Effector memory CD4-positive, alpha-beta T cell (primary cell): ENCODE measurements around the gene FCN1.

Experiments
- DNase-seq, 3 donors: peaks; one replicate each; pipeline ENCODE4 v3.0.0-alpha.2; 2020
- H3K27ac ChIP-seq: 2 replicates; pipeline ENCODE4 v1.7.0; 2013; ENCODE audit warnings: mild to moderate bottlenecking, low read length, moderate library complexity; ENCODE audit not compliant: insufficient read depth, poor library complexity, severe bottlenecking
- H3K27me3 ChIP-seq: replicated peaks from 2 replicates; pipeline ENCODE4 v1.7.0; 2013; ENCODE audit warnings: mild to moderate bottlenecking, low read length; ENCODE audit not compliant: insufficient read depth, control insufficient read depth, poor library complexity, severe bottlenecking
- H3K36me3 ChIP-seq: 2 replicates; pipeline ENCODE4 v1.7.0; 2013; ENCODE audit warnings: mild to moderate bottlenecking, low read length, moderate library complexity; ENCODE audit not compliant: control insufficient read depth, insufficient read depth
- H3K4me1 ChIP-seq: 2 replicates; pipeline ENCODE4 v1.7.0; 2013; ENCODE audit warnings: low read length, mild to moderate bottlenecking; ENCODE audit not compliant: control insufficient read depth, insufficient read depth, poor library complexity, severe bottlenecking
- H3K4me3 ChIP-seq: 2 replicates; pipeline ENCODE4 v1.7.0; 2013; ENCODE audit warnings: low read length, low read depth, mild to moderate bottlenecking; ENCODE audit not compliant: insufficient read depth, poor library complexity, severe bottlenecking
- H3K9me3 ChIP-seq: 2 replicates; pipeline ENCODE4 v1.7.0; 2013; ENCODE audit warnings: mild to moderate bottlenecking, low read length, moderate library complexity; ENCODE audit not compliant: control insufficient read depth

FCN1 gene

DNA sequence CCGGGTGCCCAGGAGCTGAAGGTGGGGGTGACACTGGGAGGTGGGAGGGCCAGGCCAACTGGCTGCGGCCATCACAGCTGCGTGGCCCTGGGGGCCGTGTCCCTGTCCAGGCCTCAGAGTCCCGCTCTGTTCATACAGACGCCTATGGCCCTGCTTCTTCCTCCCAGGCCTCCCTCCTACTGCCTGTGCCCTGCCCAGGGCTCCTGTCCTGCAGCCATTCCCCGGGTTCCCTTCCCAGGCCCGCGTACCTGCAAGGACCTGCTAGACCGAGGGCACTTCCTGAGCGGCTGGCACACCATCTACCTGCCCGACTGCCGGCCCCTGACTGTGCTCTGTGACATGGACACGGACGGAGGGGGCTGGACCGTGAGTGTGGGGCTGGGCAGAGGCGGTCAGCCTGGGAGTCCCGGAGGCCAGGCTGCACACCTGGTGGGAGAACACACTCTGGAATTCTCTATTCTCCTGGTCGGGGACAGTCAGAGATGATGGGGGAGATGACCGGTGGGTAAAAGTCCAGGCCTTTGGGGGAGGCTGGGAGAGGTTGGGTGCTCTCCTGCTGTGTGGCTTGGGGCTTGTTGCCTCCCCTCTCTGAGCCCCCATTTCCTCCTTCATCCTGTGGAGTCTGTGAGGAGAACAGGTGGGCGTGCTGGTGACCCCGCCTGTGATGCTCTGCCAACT lies 32.6 kb downstream of the FCN1 start:
- H3K36me3 ChIP-seq: no peaks in the 10 kb centered on the region
- H3K27ac ChIP-seq: no peak overlapping the region
- H3K4me3 ChIP-seq: no peak overlapping the region
- H3K9me3 ChIP-seq: no peaks in the 10 kb centered on the region
- no peaks in the 10 kb centered on the region for H3K27me3 ChIP-seq
- no peak for DNase-seq
- H3K4me1 ChIP-seq: no peaks in the 10 kb centered on the region

DNA sequence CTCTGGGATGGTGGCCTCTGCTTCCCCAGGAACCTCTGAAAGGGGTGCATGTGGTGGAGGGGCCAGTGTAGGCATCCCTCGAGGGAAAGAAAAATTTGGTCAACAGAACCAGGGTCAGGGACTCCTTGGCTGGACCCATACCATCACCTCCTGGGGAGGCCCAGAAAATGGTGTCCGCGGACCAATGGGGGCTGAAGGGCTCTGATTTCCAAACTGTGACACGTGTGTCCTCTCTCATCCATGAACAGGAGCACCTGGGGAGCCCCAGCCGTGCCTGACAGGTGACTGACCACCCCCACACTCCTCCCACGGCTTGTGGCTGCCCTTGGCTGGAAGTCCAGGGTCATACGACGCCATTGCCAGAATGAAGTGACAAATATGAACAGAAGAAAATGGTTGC lies 33.2 kb downstream of the FCN1 start:
- H3K4me3 ChIP-seq: no peak overlapping the region
- H3K27me3 ChIP-seq: no peaks in the 10 kb centered on the region
- H3K4me1 ChIP-seq: no peaks in the 10 kb centered on the region
- H3K36me3 ChIP-seq: no peaks in the 10 kb centered on the region
- no peak for DNase-seq
- H3K9me3 ChIP-seq: no peaks in the 10 kb centered on the region
- H3K27ac ChIP-seq: no peak overlapping the region

DNA sequence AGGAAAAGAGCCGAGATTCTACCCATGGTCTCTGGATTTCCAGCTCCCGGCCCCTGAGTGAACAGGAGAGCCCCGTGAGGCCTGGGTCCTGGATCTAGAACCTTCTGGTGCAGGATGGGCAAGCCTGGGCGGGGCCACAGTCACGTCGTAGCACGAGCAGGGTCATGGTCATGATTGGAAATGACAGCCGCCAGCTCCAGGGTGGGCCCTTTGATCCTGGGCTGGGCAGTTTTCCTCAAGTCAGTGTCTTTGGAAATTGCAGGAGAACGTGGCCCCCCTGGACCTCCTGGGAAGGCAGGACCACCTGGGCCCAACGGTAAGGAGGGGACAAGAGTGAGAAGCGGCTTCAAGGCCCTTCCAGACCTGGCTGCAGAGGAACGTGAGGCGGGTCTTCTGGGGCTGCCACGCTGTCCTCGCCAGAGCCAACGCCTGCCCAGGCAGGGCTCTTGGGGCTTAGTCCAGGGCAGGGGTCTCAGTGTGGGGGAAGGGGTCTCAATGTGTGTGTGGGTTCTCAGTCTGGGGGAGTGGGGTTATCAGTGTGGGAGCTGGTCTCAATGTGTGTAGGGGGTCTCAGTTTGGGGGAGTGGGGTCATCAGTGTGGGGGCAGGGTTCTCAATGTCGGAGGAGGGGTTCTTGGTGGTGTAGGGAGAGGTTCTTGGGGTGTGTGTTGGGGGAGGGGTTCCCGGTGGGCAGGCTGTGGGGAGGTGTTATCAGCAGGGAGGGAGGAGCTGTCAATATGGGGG lies 34.5 kb downstream of the FCN1 start:
- H3K36me3 ChIP-seq: no peaks in the 10 kb centered on the region
- H3K4me1 ChIP-seq: no peaks in the 10 kb centered on the region
- H3K27me3 ChIP-seq: no peaks in the 10 kb centered on the region
- H3K27ac ChIP-seq: no peak overlapping the region
- H3K4me3 ChIP-seq: no peak overlapping the region
- no peak for DNase-seq
- H3K9me3 ChIP-seq: no peaks in the 10 kb centered on the region

DNA sequence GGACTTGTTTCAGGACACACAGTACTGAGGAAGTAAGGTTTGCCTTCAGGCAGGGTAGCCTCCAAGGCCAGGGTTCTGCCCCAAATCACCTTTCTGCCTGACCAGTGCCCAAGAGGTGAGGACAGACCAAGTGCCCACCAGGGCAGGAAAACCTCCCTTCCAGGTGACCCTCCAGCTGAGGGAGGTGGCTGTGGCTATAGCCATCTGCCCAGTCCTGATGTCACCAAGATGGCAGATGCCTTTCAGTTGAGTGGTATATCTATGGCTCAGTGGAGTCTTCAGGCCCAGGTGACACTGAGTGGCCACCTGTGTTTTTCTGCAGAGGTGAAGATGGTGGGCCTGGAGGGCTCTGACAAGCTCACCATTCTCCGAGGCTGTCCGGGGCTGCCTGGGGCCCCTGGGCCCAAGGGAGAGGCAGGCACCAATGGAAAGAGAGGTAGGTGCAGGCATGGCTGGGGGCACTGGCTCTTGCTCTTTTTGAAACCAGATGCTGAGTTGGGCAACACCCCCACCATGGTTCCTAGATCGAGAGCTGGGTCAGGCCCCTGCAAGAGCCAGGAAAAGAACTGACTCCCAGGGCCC lies 35.4 kb downstream of the FCN1 start:
- Histone ChIP-seq H3K27me3 (no peaks in the 10 kb centered on the region), H3K27ac (no peak overlapping the region)

DNA sequence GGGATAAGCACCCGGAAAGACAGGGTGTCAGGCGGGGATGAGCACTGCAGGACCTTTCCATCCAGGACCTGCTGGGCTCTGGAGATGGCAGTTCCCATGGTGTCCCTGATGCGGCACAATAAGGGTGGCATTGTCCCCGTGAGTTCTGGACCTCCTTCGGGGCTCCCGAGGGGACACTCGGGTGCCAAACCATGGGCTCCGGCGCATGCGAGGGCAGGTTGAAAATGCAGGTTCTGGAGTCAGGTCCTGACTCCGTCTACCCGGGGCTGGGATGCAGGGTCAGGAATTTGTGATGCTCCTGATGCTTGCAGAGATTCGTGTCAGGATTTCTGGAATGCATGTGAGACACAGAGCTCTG lies 36.4 kb downstream of the FCN1 start:
- DNase-seq: no peak
- H3K4me3 ChIP-seq: no peak overlapping the region
- H3K27ac ChIP-seq: no peak overlapping the region
- no peaks in the 10 kb centered on the region for H3K4me1 ChIP-seq
- no peaks in the 10 kb centered on the region for H3K36me3 ChIP-seq
- H3K27me3 ChIP-seq: no peaks in the 10 kb centered on the region
- no peaks in the 10 kb centered on the region for H3K9me3 ChIP-seq

More for the DNA sequence above, 35.4 kb downstream of the FCN1 start:
- Histone ChIP-seq H3K4me1 (no peaks in the 10 kb centered on the region), H3K4me3 (no peak overlapping the region), H3K9me3 (no peaks in the 10 kb centered on the region), H3K36me3 (no peaks in the 10 kb centered on the region)
- DNase-seq: no peak

DNA sequence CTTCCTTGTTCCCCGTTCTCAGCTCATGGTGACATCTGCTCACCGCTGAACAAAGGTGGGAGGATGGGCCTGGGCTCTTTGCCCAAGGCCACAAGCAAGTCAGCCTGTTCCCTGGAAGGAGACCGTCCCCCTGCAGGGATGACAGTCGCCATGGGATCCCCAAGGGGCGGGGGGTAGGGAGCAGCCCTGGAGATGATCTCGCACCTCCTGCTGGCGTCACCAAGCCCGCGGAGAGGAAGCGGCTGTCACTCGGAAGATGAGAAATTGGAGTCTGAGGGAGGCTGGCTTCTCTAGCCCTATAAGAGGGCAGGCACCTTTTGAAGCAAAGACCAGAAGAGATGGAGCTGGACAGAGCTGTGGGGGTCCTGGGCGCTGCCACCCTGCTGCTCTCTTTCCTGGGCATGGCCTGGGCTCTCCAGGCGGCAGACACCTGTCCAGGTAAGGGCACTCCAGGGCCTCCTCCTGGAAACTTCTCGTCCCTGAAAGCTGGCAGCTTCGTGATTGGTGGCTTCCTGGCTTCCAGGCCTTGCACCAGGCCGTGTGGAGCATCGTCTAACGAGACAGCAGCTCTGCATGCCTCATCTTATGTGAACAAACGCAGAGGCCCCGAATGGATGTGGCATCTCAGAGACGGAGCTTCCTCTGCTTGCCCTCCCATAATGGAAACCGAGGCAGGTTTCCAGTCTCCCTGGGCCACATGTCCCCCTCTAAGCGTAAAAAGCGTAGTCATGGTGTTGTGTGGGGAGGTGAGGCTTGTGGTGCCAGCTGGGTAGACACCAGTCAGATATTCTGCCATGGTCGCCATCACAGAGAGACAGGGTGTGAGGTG lies 37.0 kb downstream of the FCN1 start, which contains the start of gene FCN2:
TSS of gene FCN2 (plus strand) at position 327 of the 829 bp plus-strand sequence. CDS start at position 339, 12 bp downstream.
- H3K4me1 ChIP-seq: no peaks in the 10 kb centered on the region
- no peak for DNase-seq

DNA sequence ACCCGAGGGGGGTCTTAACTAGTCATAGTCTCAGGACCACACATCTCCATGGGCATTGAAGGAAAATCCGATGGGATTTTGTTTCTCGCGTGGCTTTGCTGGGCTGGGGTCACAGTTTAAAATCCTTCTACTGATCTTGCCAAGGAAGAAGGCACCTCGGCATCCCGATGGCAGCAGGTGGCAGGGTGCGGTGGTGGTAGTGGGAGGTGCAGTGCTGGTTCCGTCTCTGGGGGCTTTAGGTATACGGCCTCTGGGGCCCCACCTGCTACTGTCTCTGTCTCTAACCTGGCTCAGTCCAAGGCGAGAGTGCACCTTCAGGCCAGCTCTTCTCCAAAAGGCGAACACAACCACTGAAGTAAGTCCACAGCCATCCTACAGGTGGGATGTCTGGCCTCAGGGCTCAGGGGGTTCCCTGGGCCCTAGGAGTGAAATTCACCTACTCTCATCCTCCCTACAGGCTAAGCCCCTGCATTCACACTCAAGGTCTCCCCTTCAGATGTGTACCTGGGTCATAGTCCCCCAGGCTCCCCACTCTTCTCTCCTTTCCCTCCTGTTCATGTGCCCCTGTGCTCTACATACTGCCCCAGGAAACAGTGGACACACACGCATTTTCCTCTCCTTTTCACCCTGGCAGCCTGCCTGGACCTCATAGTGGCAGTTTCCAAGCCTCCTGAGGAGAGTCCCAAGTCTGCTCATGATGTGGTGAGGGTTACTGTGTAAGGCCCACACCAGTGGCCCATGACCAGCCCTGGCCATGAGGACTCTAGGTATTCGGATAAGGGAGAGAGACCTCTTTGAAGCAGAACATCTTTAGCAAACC lies 37.8 kb downstream of the FCN1 start:
- Histone ChIP-seq H3K9me3 (no peaks in the 10 kb centered on the region), H3K27me3 (no peaks in the 10 kb centered on the region), H3K36me3 (no peaks in the 10 kb centered on the region), H3K27ac (no peak overlapping the region), H3K4me1 (no peaks in the 10 kb centered on the region), H3K4me3 (no peak overlapping the region)
- no peak for DNase-seq

More for the DNA sequence above, 37.0 kb downstream of the FCN1 start, which contains the start of gene FCN2:
- Histone ChIP-seq H3K36me3 (no peaks in the 10 kb centered on the region), H3K9me3 (no peaks in the 10 kb centered on the region), H3K27ac (no peak within 1 kb of the TSS), H3K27me3 (no peaks in the 10 kb centered on the region), H3K4me3 (no peak within 1 kb of the TSS)

DNA sequence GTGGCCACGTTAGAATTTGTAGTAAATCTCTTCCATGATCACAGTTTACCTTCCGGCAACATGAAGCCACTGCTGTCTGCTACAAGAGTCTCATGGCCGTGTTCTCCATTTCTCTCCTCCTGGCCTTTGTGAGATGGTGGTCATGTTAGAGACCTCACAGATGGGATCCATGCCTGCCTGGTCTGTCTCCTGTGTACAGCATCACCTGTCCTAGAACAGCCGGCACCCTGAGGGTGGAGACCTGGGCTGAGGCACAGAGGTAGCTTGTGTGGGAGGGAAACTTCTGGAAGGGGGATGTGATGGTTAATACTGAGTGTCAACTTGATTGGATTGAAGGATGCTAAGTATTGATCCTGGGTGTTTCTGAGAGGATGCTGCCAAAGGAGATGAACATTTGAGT lies 40.2 kb downstream of the FCN1 start:
- no peak overlapping the region for H3K4me3 ChIP-seq
- no peaks in the 10 kb centered on the region for H3K36me3 ChIP-seq
- no peaks in the 10 kb centered on the region for H3K9me3 ChIP-seq
- no peak overlapping the region for H3K27ac ChIP-seq
- H3K27me3 ChIP-seq: no peaks in the 10 kb centered on the region
- DNase-seq: no peak
- H3K4me1 ChIP-seq: no peaks in the 10 kb centered on the region

DNA sequence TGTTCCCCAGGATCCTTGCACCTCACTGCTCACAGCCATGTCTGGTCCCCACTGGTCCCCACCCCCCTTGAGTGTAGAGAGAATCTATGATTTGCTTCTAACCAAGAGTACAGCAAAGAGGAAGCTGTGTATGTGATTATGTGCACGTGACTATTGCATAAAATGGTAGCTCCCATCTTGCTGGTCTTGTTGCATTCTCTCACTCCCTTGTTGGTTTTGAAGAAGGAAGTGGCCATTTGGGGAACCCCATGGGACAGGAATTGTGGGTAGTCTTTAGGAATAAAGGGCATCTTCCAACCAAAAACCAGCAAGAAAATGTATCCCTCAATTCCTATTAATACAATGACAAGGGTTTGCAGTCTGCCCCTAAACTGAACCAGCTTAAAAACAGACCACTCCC lies 42.3 kb downstream of the FCN1 start:
- no peak for DNase-seq
- Histone ChIP-seq H3K36me3 (no peaks in the 10 kb centered on the region), H3K4me3 (no peak overlapping the region), H3K9me3 (no peaks in the 10 kb centered on the region), H3K27me3 (no peaks in the 10 kb centered on the region), H3K27ac (no peak overlapping the region), H3K4me1 (no peaks in the 10 kb centered on the region)
